Esophagus muscularis mucosa (tissue), 4 donors: ENCODE data around the gene CNTN5. TPM values are rescaled to one million over a fixed set of nuclear protein-coding genes. Genes with fewer than 3 reads are reported as not detected.

Source experiments
- DNase-seq: peaks from one replicate; pipeline ENCODE4 v3.0.0-alpha.2; 2017; ENCODE audit errors: extremely low spot score
- H3K27ac ChIP-seq, 4 donors: fragments of 200-600 bp; sonication (generic); replicated peaks in 1 of 4; 1 replicate in 3 of 4; 2 replicates in 1 of 4; pipeline ENCODE4 v1.5.1; 2016 to 2019; ENCODE audit warnings: mild to moderate bottlenecking in 1 of 4
- H3K27me3 ChIP-seq, 4 donors: fragments of 200-600 bp; sonication (generic); one replicate each; pipeline versions ENCODE4 v1.5.1 to v1.6.0; 2016 to 2019
- H3K36me3 ChIP-seq, 4 donors: fragments of 200-600 bp; sonication (generic); one replicate each; pipeline ENCODE4 v1.5.1; 2016 to 2019
- H3K4me1 ChIP-seq, 4 donors: fragments of 200-600 bp; sonication (generic); one replicate each; pipeline ENCODE4 v1.5.1; 2016 to 2019
- H3K4me3 ChIP-seq, 4 donors: fragments of 200-600 bp; sonication (generic); 1 replicate in 2 of 4; 2 replicates in 2 of 4; pipeline ENCODE4 v1.5.1; 2016 to 2019; ENCODE audit warnings: mild to moderate bottlenecking in 4 of 4, moderate library complexity in 1 of 4
- H3K9me3 ChIP-seq, 4 donors: fragments of 200-600 bp; sonication (generic); 1 replicate in 3 of 4; 2 replicates in 1 of 4; pipeline ENCODE4 v1.5.1; 2016 to 2019
- CTCF ChIP-seq, 3 experiments: fragments of 200-600 bp in 2 of 3; fragments of 450-650 bp in 1 of 3; sonication (generic) in 2 of 3; IDR thresholded peaks; one replicate each; pipeline ENCODE4 v1.5.1; 2017 to 2019; ENCODE audit warnings: antibody characterized with exemption in 3 of 3, mild to moderate bottlenecking in 2 of 3, moderate library complexity in 1 of 3
- EP300 ChIP-seq: sonication (generic); formaldehyde crosslinking; IDR thresholded peaks from one replicate; pipeline ENCODE4 v1.6.1; 2017; ENCODE audit warnings: antibody characterized with exemption
- POLR2A ChIP-seq: fragments of 450-650 bp; IDR thresholded peaks from one replicate; pipeline ENCODE4 v1.6.1; 2017; ENCODE audit warnings: antibody characterized with exemption, moderate library complexity, mild to moderate bottlenecking, low read depth
- POLR2AphosphoS5 ChIP-seq, 2 donors: sonication (generic); formaldehyde crosslinking; IDR thresholded peaks; one replicate each; pipeline ENCODE4 v1.6.1; 2017; ENCODE audit warnings: antibody characterized with exemption in 2 of 2
- WGBS: methylation state at CpG from one replicate; pipeline ENCODE4 v1.1.5; 2018; 5-methylcytosine and 5-hydroxymethylcytosine counted together
- intact Hi-C: fragments of 100-400 bp; cut with DNase I; formaldehyde crosslinking; loops from one replicate; pipeline ENCODE4 v1.15.1; 2023
- total RNA-seq, 4 donors: library from RNA; depleted of rRNA; stranded (reverse); fragments of >200 nt; gene quantifications; one replicate each; pipeline versions ENCODE4 v1.1.0 to v1.2.1, GENCODE V29; 2016

The CNTN5 gene
- total RNA-seq, 4 donors from 2014 or later = 0.06 TPM; not detected in 3

DNA sequence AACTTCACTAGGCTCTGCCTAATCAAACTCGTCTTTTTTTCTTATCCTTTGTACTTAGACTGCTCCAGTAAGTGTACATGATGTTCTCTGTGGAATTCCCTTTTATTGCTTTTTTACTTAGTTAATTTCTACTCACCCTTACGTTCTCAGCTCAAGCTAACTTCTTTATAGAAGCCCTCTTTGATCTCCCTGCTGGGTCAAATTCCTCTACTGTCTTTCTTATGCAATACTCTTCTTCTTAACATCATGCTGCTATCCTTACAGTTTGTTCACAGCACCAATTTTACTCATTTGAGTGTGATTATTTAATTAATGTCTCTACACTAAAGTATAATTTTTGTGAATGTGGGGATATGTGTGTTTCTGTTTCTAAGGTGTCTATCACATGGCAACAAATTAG, 498.3 kb downstream of the CNTN5 start:
- Histone ChIP-seq H3K27ac (no peak overlapping the region), H3K9me3 (no peaks in the 10 kb centered on the region), H3K36me3 (no peaks in the 10 kb centered on the region), H3K4me1 (no peaks in the 10 kb centered on the region), H3K4me3 (no peak overlapping the region), H3K27me3 (no peaks in the 10 kb centered on the region)
- 86% methylated on average over 2 of the region's 2 CpGs for WGBS
- intact Hi-C loops = no loop called here
- TF ChIP-seq POLR2A (no peak), POLR2AphosphoS5 (IDR thresholded peaks at IDR 0.05) (no peak), CTCF (IDR thresholded peaks at IDR 0.05) (no peak), EP300 (no peak)
- DNase-seq = no peak

DNA sequence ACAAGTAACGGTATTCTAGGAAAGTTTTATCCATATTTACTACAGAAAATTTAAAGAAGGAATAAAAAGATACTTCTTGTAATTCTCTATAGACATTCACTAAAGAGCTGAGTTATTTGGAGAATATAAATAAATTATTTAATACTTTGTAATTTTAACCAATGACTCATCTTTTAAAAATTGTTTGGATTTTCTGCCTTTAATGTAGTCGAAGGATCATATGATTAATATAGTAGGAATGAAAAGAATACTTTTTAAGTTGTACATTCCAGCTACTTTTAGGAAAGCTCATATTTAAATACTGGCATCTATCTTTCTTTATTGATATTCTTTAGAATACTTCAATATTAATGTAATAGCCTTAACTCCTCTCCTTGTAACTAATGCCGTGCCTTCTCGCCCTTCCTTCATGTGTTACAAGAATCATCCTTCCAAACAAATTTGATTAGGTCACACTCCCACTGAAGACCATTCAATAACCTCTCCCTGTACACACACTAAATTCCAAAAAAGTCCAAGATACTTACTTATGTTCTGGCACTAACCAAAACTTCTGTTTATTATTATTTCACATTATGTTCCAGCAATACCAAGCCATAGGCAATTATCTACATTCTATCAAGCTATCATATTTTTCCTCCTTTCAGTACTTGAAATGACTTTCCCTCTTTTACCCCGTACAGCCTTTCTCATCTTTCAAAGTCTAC, 501.9 kb downstream of the CNTN5 start:
- intact Hi-C loops = no loop called here
- WGBS = 73% methylated on average over 5 of the region's 5 CpGs

GRCh38 chr11:99531468-99531867, 510.7 kb downstream of the CNTN5 start:
- no peaks in the 10 kb centered on the region for H3K27me3 ChIP-seq
- H3K9me3 ChIP-seq = no peaks in the 10 kb centered on the region
- WGBS = 86% methylated on average over 13 of the region's 13 CpGs
- H3K36me3 ChIP-seq = no peaks in the 10 kb centered on the region
- no peak for DNase-seq
- H3K4me1 ChIP-seq = no peaks in the 10 kb centered on the region
- no peak overlapping the region for H3K27ac ChIP-seq
- intact Hi-C loops = no loop called here
- no peak overlapping the region for H3K4me3 ChIP-seq
- no peak for TF ChIP-seq CTCF (IDR thresholded peaks at IDR 0.05)
- no peak for TF ChIP-seq EP300
- TF ChIP-seq POLR2A = no peak
- no peak for TF ChIP-seq POLR2AphosphoS5 (IDR thresholded peaks at IDR 0.05)

More for the DNA sequence above, 501.9 kb downstream of the CNTN5 start:
- TF ChIP-seq CTCF (IDR thresholded peaks at IDR 0.05) (no peak), POLR2A (no peak), EP300 (no peak), POLR2AphosphoS5 (IDR thresholded peaks at IDR 0.05) (no peak)
- no peak for DNase-seq
- Histone ChIP-seq H3K36me3 (no peaks in the 10 kb centered on the region), H3K9me3 (no peaks in the 10 kb centered on the region), H3K4me3 (no peak overlapping the region), H3K4me1 (no peaks in the 10 kb centered on the region), H3K27me3 (no peaks in the 10 kb centered on the region), H3K27ac (no peak overlapping the region)

- TF ChIP-seq POLR2A (no peak), POLR2AphosphoS5 (IDR thresholded peaks at IDR 0.05) (no peak), CTCF (IDR thresholded peaks at IDR 0.05) (no peak), EP300 (no peak)
- H3K9me3 ChIP-seq = no peaks in the 10 kb centered on the region
- intact Hi-C loops = no loop called here
- H3K36me3 ChIP-seq = no peaks in the 10 kb centered on the region
- H3K27ac ChIP-seq = no peak overlapping the region
- no peaks in the 10 kb centered on the region for H3K27me3 ChIP-seq
- no peak overlapping the region for H3K4me3 ChIP-seq
- 86% methylated on average over 1 of the region's 1 CpG for WGBS
- no peaks in the 10 kb centered on the region for H3K4me1 ChIP-seq
- DNase-seq = no peak
These were observed 514.1 kb downstream of the CNTN5 start for GRCh38 chr11:99534812-99535211.

GRCh38 chr11:99535406-99535805, 514.7 kb downstream of the CNTN5 start:
- no peaks in the 10 kb centered on the region for H3K9me3 ChIP-seq
- no peak for TF ChIP-seq CTCF (IDR thresholded peaks at IDR 0.05)
- TF ChIP-seq POLR2AphosphoS5 (IDR thresholded peaks at IDR 0.05) = no peak
- TF ChIP-seq EP300 = no peak
- no peak for TF ChIP-seq POLR2A
- no peak for DNase-seq
- H3K27me3 ChIP-seq = no peaks in the 10 kb centered on the region
- H3K36me3 ChIP-seq = no peaks in the 10 kb centered on the region
- no peak overlapping the region for H3K4me3 ChIP-seq
- 91% methylated on average over 1 of the region's 1 CpG for whole genome bisulfite sequencing
- no peaks in the 10 kb centered on the region for H3K4me1 ChIP-seq
- intact Hi-C loops = no loop called here
- H3K27ac ChIP-seq = no peak overlapping the region
